Panc1 (cell line): ENCODE measurements around the gene AFF3. TPM values are rescaled to one million over a fixed set of nuclear protein-coding genes. Genes with fewer than 3 reads are reported as not detected.

Experiments used
- ATAC-seq: fragments of 200-7000 bp; cut with Tn5 transposase; 2 replicates; pipeline ENCODE4 v1.9.1; 2020; ENCODE audit warnings: mild to moderate bottlenecking, moderate library complexity
- BruUV-seq: library from RNA; stranded (reverse); fragments of 400-500 nt; replicated peaks from 2 replicates; lab custom pipeline; 2021; lab: Mats Ljungman, UMichigan
- CTCF ChIA-PET: fragments of 300-600 bp; sonication (Branson Sonifier 250); formaldehyde crosslinking; loops from one replicate; lab custom pipeline; 2022; ENCODE audit warnings: antibody characterized with exemption; lab: Charles Lee
- POLR2A ChIA-PET: fragments of 300-600 bp; sonication (Branson Sonifier 250); formaldehyde crosslinking; loops from one replicate; lab custom pipeline; 2022; ENCODE audit warnings: antibody characterized with exemption; lab: Charles Lee
- DNase-seq: peaks from one replicate; pipeline ENCODE4 v3.0.0-alpha.2; 2010; ENCODE audit warnings: low read depth, low spot score
- H3K27ac ChIP-seq: 2 replicates; pipeline ENCODE4 v1.5.1; 2011; ENCODE audit warnings: mild to moderate bottlenecking, low read length, inconsistent platforms
- H3K27me3 ChIP-seq: fragments of 200-500 bp; sonication (Bioruptor generic); 2 replicates; pipeline ENCODE4 v1.6.0; 2014; ENCODE audit warnings: low read length, inconsistent platforms; ENCODE audit not compliant: control insufficient read depth, insufficient read depth
- H3K36me3 ChIP-seq: fragments of 200-500 bp; sonication (Bioruptor generic); 2 replicates; pipeline ENCODE4 v1.5.1; 2014; ENCODE audit warnings: inconsistent platforms, mild to moderate bottlenecking, low read length, moderate library complexity; ENCODE audit not compliant: control insufficient read depth, insufficient read depth
- H3K4me1 ChIP-seq: 2 replicates; pipeline ENCODE4 v1.5.1; 2011; ENCODE audit warnings: inconsistent platforms, mild to moderate bottlenecking, low read length, moderate library complexity; ENCODE audit not compliant: control insufficient read depth, insufficient read depth
- H3K4me3 ChIP-seq, 2 experiments: 2 replicates each; pipeline ENCODE4 v1.5.1; 2011 to 2012; ENCODE audit warnings: low read depth in 2 of 2, low read length in 2 of 2, mild to moderate bottlenecking in 2 of 2, inconsistent platforms in 1 of 2, moderate library complexity in 1 of 2
- H3K9me3 ChIP-seq: fragments of 200-500 bp; sonication (Bioruptor generic); 2 replicates; pipeline ENCODE4 v1.5.1; 2014; ENCODE audit warnings: low read depth, mild to moderate bottlenecking, inconsistent platforms, low read length, moderate library complexity; ENCODE audit not compliant: control insufficient read depth, insufficient read depth
- CTCF ChIP-seq: fragments of 450-650 bp; IDR thresholded peaks from 2 replicates; pipeline ENCODE4 v1.5.1; 2017; ENCODE audit warnings: mild to moderate bottlenecking
- POLR2AphosphoS5 ChIP-seq: IDR thresholded peaks from 2 replicates; pipeline ENCODE4 v1.6.1; 2012; ENCODE audit warnings: mild to moderate bottlenecking, low read depth, low read length, moderate library complexity
- REST ChIP-seq, 2 experiments: IDR thresholded peaks; 2 replicates each; pipeline ENCODE4 v1.6.1; 2011 to 2012; ENCODE audit warnings: low read depth in 2 of 2, control low read depth in 1 of 2, low read length in 1 of 2, mild to moderate bottlenecking in 1 of 2, moderate library complexity in 1 of 2; ENCODE audit not compliant: insufficient read depth in 1 of 2
- SIN3A ChIP-seq: IDR thresholded peaks from 2 replicates; pipeline ENCODE4 v1.6.1; 2012; ENCODE audit warnings: low read depth, mild to moderate bottlenecking, low read length, moderate library complexity, borderline replicate concordance; ENCODE audit not compliant: insufficient read depth
- TCF7L2 ChIP-seq: IDR thresholded peaks from 2 replicates; pipeline ENCODE4 v1.6.1; 2011; ENCODE audit warnings: mild to moderate bottlenecking, low read depth, low read length, inconsistent platforms
- in situ Hi-C: cut with HindIII; loops from 2 replicates; pipeline ENCODE4 v1.10.0; 2016; ENCODE audit warnings: low sequenced_read_pairs, low pct_unique_long_range_greater_than_20kb
- intact Hi-C: fragments of 100-400 bp; cut with micrococcal nuclease; formaldehyde crosslinking; loops from one replicate; pipeline ENCODE4 v1.10.0; 2022; ENCODE audit not compliant: unreplicated experiment
- total RNA-seq: library from RNA; stranded (reverse); gene quantifications from one replicate; pipeline ENCODE4 v1.2.1, GENCODE V29; 2021; ENCODE audit not compliant: unreplicated experiment

AFF3 gene
- total RNA-seq, 1 experiment from 2014 or later = 2.2 TPM

- Histone ChIP-seq H3K36me3 (no peaks in the 10 kb centered on the region), H3K4me1 (no peaks in the 10 kb centered on the region), H3K9me3 (0 out of 2 replicates have a peak, but pooled peaks cover 3% of the 10 kb centered on the region), H3K4me3 (no peak overlapping the region), H3K27me3 (peaks cover 2% of the 10 kb centered on the region; the same call in 1 of the 2 replicates), H3K27ac (no peak overlapping the region)
- ATAC-seq (no peak), DNase-seq (no peak)
- POLR2A ChIA-PET = interaction anchor here (0.6 kb wide), 1 partner anchor 206 kb away, joined by 10 read pairs; no protein-coding TSS in a partner anchor
- in situ Hi-C loops (no loop called here), intact Hi-C loops (loop anchor here (10.0 kb wide), 1 partner anchor 518 kb away; no protein-coding TSS in a partner anchor)
- CTCF ChIA-PET = no interaction called here
- TF ChIP-seq REST (IDR thresholded peaks at IDR 0.05; ENCODE audit: insufficient read depth in 1 of 2, low read depth in 2 of 2, low read length in 1 of 2) (no peak), CTCF (no peak), POLR2AphosphoS5 (no peak)
- BruUV-seq = no TSS peak
Measured at GRCh38 chr2:99727199-99727598, 415.2 kb downstream of the AFF3 start.

GRCh38 chr2:99726691-99727090, 415.7 kb downstream of the AFF3 start:
- in situ Hi-C loops (no loop called here), intact Hi-C loops (loop anchor here (10.0 kb wide), 1 partner anchor 518 kb away; no protein-coding TSS in a partner anchor)
- DNase-seq (no peak), ATAC-seq (no peak)
- no peak for TF ChIP-seq CTCF
- TF ChIP-seq SIN3A = no peak
- TF ChIP-seq TCF7L2 = no peak
- TF ChIP-seq REST (IDR thresholded peaks at IDR 0.05; ENCODE audit: insufficient read depth in 1 of 2, low read depth in 2 of 2, low read length in 1 of 2) = no peak
- no peak for TF ChIP-seq POLR2AphosphoS5
- BruUV-seq = no TSS peak
- no peak overlapping the region for H3K27ac ChIP-seq
- H3K4me3 ChIP-seq = no peak overlapping the region
- H3K36me3 ChIP-seq = no peaks in the 10 kb centered on the region
- 0 out of 2 replicates have a peak, but pooled peaks cover 7% of the 10 kb centered on the region for H3K9me3 ChIP-seq
- ChIA-PET POLR2A (interaction anchor here (0.6 kb wide), 1 partner anchor 207 kb away, joined by 10 read pairs; no protein-coding TSS in a partner anchor), CTCF (no interaction called here)
- peaks cover 2% of the 10 kb centered on the region; the same call in 1 of the 2 replicates for H3K27me3 ChIP-seq
- H3K4me1 ChIP-seq = no peaks in the 10 kb centered on the region
